SK-N-SH (cell line): ENCODE measurements around the gene BTBD6.

Source experiments
- RFX5 ChIP-seq: IDR thresholded peaks from 2 replicates; pipeline ENCODE4 v1.6.1; 2012; ENCODE audit warnings: mild to moderate bottlenecking, improper control_type of control experiment, low read length
- TF ChIP-seq, protein P1 (sequence below): fragments of 200-600 bp; sonication (generic); IDR thresholded peaks from 2 replicates; pipeline ENCODE4 v1.6.1; 2017; ENCODE audit warnings: antibody characterized with exemption, mild to moderate bottlenecking, moderate library complexity
- TF ChIP-seq, protein P2 (sequence below): IDR thresholded peaks from 2 replicates; pipeline ENCODE4 v1.4.0; 2012; ENCODE audit warnings: low read depth, borderline replicate concordance

DNA sequence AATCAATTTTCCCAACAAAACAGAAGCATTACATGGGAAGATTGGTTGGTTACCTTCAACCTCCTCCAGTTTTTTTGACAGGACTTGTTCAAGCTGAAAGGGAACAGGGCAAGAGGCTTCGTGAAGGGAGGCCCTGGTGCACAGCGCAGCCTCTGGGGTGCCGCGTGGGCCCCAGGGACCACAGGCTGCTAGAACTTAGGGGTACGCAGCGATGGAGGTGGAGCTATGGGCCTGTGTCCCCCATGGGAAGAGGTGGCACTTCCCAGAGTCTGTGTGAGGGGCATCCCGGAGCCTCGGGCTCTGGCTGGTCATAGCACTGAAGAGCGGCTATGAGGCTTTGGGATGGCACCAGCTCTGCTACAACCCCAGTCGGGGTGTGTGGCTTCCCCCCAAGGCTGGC is 22.1 kb upstream of the BTBD6 start:
- no peak for TF ChIP-seq RFX5
- TF ChIP-seq, protein P1, sequence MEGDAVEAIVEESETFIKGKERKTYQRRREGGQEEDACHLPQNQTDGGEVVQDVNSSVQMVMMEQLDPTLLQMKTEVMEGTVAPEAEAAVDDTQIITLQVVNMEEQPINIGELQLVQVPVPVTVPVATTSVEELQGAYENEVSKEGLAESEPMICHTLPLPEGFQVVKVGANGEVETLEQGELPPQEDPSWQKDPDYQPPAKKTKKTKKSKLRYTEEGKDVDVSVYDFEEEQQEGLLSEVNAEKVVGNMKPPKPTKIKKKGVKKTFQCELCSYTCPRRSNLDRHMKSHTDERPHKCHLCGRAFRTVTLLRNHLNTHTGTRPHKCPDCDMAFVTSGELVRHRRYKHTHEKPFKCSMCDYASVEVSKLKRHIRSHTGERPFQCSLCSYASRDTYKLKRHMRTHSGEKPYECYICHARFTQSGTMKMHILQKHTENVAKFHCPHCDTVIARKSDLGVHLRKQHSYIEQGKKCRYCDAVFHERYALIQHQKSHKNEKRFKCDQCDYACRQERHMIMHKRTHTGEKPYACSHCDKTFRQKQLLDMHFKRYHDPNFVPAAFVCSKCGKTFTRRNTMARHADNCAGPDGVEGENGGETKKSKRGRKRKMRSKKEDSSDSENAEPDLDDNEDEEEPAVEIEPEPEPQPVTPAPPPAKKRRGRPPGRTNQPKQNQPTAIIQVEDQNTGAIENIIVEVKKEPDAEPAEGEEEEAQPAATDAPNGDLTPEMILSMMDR = no peak
- TF ChIP-seq, protein P2, sequence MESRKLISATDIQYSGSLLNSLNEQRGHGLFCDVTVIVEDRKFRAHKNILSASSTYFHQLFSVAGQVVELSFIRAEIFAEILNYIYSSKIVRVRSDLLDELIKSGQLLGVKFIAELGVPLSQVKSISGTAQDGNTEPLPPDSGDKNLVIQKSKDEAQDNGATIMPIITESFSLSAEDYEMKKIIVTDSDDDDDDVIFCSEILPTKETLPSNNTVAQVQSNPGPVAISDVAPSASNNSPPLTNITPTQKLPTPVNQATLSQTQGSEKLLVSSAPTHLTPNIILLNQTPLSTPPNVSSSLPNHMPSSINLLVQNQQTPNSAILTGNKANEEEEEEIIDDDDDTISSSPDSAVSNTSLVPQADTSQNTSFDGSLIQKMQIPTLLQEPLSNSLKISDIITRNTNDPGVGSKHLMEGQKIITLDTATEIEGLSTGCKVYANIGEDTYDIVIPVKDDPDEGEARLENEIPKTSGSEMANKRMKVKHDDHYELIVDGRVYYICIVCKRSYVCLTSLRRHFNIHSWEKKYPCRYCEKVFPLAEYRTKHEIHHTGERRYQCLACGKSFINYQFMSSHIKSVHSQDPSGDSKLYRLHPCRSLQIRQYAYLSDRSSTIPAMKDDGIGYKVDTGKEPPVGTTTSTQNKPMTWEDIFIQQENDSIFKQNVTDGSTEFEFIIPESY = no peak
